Psoas muscle (tissue), 8 donors: ENCODE measurements around the gene UTF1. TPM values are rescaled to one million over a fixed set of nuclear protein-coding genes. Genes with fewer than 3 reads are reported as not detected.

Source experiments
- ATAC-seq, 4 donors: fragments of 200-7000 bp; cut with Tn5 transposase; one replicate each; pipeline ENCODE4 v1.9.1; 2020; ENCODE audit warnings: moderate library complexity in 3 of 4, mild to moderate bottlenecking in 2 of 4
- DNase-seq, 2 donors: peaks; one replicate each; pipeline ENCODE4 v3.0.0-alpha.2; 2020
- H3K27ac ChIP-seq: fragments of 200-600 bp; one replicate; pipeline ENCODE4 v1.8.0; 2022
- H3K27me3 ChIP-seq, 3 donors: fragments of 200-600 bp in 1 of 3; one replicate each; pipeline versions ENCODE4 v1.6.1 to v1.8.0; 2013 to 2022; ENCODE audit warnings: low read length in 2 of 3, mild to moderate bottlenecking in 2 of 3, moderate library complexity in 1 of 3; ENCODE audit not compliant: insufficient read depth in 3 of 3
- H3K36me3 ChIP-seq, 2 donors: fragments of 200-600 bp in 1 of 2; one replicate each; pipeline versions ENCODE4 v1.6.1 to v1.8.0; 2013 to 2022; ENCODE audit warnings: low read depth in 1 of 2, mild to moderate bottlenecking in 1 of 2, moderate library complexity in 1 of 2; ENCODE audit not compliant: insufficient read depth in 1 of 2
- H3K4me1 ChIP-seq: fragments of 200-600 bp; one replicate; pipeline ENCODE4 v1.8.0; 2022
- H3K4me3 ChIP-seq: fragments of 200-600 bp; one replicate; pipeline ENCODE4 v1.8.0; 2022; ENCODE audit warnings: mild to moderate bottlenecking
- H3K9me3 ChIP-seq: fragments of 200-600 bp; one replicate; pipeline ENCODE4 v1.8.0; 2022
- CTCF ChIP-seq: fragments of 200-600 bp; IDR thresholded peaks from one replicate; pipeline ENCODE4 v1.8.0; 2022; ENCODE audit warnings: antibody characterized with exemption
- WGBS, 3 donors: extraction: QIAGEN DNeasy Blood & Tissue Kit; methylation state at CpG; one replicate each; pipeline versions ENCODE4 v1.1.6 to v1.1.7; 2013; 5-methylcytosine and 5-hydroxymethylcytosine counted together
- intact Hi-C, 2 donors: fragments of 100-400 bp; cut with DNase I; formaldehyde crosslinking; loops; one replicate each; pipeline versions ENCODE4 v1.11.0 to v1.14.2; 2022
- polyA plus RNA-seq, 3 donors: library from polyadenylated mRNA; stranded (reverse); fragments of 200-250 nt; gene quantifications; one replicate each; pipeline ENCODE4 v1.2.3, GENCODE V29; 2013
- total RNA-seq, 4 donors: library from RNA; stranded (reverse); fragmentation: NEBNext Ultra II Directional in 2 of 4; extraction: Animal tissue kit (Norgen Biotek cat#: 25700) in 2 of 4; gene quantifications; one replicate each; pipeline versions ENCODE4 v1.2.1 to v1.2.4, GENCODE V29; 2021 to 2023
- donor health status: healthy with polysubstance abuse.
- donor health status: DM: no; HTN: no; CAD: no; lungs with moderate emphysema.
- donor health status: Bipolar disorder and iron deficiency.
- donor health status: healthy.
- donor health status: DM: yes; HTN: yes; CAD: no.
- donor health status: DM: no; HTN: no; CAD: no.
- donor health status: DM: no; HTN: no; CAD: no.
- donor health status: DM: yes; HTN: yes; CAD: no.

Gene UTF1
- total and polyA plus RNA-seq, 7 donors: not detected

GRCh38 chr10:133200621-133201031, 29.4 kb upstream of the UTF1 start:
- no peak overlapping the region for H3K4me3 ChIP-seq
- ATAC-seq: no peak
- H3K27me3 ChIP-seq: peaks cover 0 to 26% (median 10%) of the 10 kb centered on the region in 3 donors
- DNase-seq: no peak
- H3K36me3 ChIP-seq: no peaks in the 10 kb centered on the region
- intact Hi-C loops: no loop called here
- H3K9me3 ChIP-seq: no peaks in the 10 kb centered on the region
- H3K27ac ChIP-seq: no peak overlapping the region
- 78 to 86% (median 82%) methylated on average over 11 to 15 of the region's 15 CpGs for WGBS, 3 donors
- no peak for TF ChIP-seq CTCF
- H3K4me1 ChIP-seq: no peaks in the 10 kb centered on the region

- 82 to 88% (median 84%) methylated on average over 52 to 57 of the region's 57 CpGs for WGBS, 3 donors
- ATAC-seq (no peak), DNase-seq (no peak)
Observed at GRCh38 chr10:133201151-133201947, 28.7 kb upstream of the UTF1 start.

GRCh38 chr10:133201948-133202725, 27.9 kb upstream of the UTF1 start:
- DNase-seq (no peak), ATAC-seq (no peak)
- intact Hi-C loops: no loop called here
- H3K4me3 ChIP-seq: no peak overlapping the region
- H3K27ac ChIP-seq: no peak overlapping the region
- no peaks in the 10 kb centered on the region for H3K9me3 ChIP-seq
- H3K27me3 ChIP-seq: peaks cover 0 to 22% (median 10%) of the 10 kb centered on the region in 3 donors
- H3K4me1 ChIP-seq: no peaks in the 10 kb centered on the region
- TF ChIP-seq CTCF: no peak
- H3K36me3 ChIP-seq: no peaks in the 10 kb centered on the region
- 56 to 65% (median 64%) methylated on average over 27 to 29 of the region's 29 CpGs for whole genome bisulfite sequencing, 3 donors

More at GRCh38 chr10:133201151-133201947, 28.7 kb upstream of the UTF1 start:
- Histone ChIP-seq H3K4me3 (no peak overlapping the region), H3K9me3 (no peaks in the 10 kb centered on the region), H3K27ac (no peak overlapping the region), H3K36me3 (no peaks in the 10 kb centered on the region), H3K27me3 (peaks cover 0 to 26% (median 10%) of the 10 kb centered on the region in 3 donors), H3K4me1 (no peaks in the 10 kb centered on the region)
- intact Hi-C loops: no loop called here
- no peak for TF ChIP-seq CTCF

- Histone ChIP-seq H3K4me3 (no peak overlapping the region), H3K4me1 (no peaks in the 10 kb centered on the region), H3K36me3 (no peaks in the 10 kb centered on the region), H3K27me3 (peaks cover 0 to 16% (median 10%) of the 10 kb centered on the region in 3 donors), H3K27ac (no peak overlapping the region), H3K9me3 (no peaks in the 10 kb centered on the region)
- no peak for ATAC-seq
- 77 to 84% (median 79%) methylated on average over 47 to 60 of the region's 62 CpGs for WGBS, 3 donors
- DNase-seq: no peak
- no peak for TF ChIP-seq CTCF
- intact Hi-C loops: no loop called here
Observed at GRCh38 chr10:133202778-133203651, 27.0 kb upstream of the UTF1 start.
